Activated CD4-positive, alpha-beta T cell treated with anti-CD3 and anti-CD28 coated beads for 1 hour (primary cell): ENCODE data around the gene HRK.
A peak's percentile ranks its signal among the peaks of the same experiment; 100 is the strongest.

Experiments
- DNase-seq: peaks from one replicate; pipeline ENCODE4 v3.0.0-alpha.2; 2020

HRK gene

GRCh38 chr12:116881325-116881876, at the start of gene HRK:
Gene HRK, minus strand, starts transcription at chr12:116881441. Its CDS starts 134 bp downstream, at chr12:116881307.
- DNase-seq = no peak

GRCh38 chr12:116929885-116930284, 48.6 kb upstream of the HRK start:
- DNase-seq = no peak

DNA sequence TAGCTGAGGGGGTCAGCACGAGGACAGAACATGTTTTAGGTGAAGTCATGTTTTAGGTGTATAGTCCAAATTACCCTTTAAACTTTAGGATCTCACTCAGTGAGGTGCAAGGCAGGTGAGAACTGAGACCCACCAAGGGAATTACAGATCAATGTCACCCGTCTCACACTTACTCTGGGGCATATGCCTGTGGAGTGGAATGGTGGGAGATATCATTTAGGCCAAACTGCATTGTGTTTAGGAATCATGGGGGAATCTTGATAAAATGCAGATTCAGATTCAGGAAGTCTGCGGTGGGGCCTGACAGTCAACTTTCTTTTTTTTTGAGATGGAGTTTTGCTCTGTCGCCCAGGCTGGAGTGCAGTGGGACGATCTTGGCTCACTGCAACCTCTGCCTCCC, 47.3 kb upstream of the HRK start:
- DNase-seq = no peak

GRCh38 chr12:116927244-116927940, 46.2 kb upstream of the HRK start:
- DNase-seq = no peak

DNA sequence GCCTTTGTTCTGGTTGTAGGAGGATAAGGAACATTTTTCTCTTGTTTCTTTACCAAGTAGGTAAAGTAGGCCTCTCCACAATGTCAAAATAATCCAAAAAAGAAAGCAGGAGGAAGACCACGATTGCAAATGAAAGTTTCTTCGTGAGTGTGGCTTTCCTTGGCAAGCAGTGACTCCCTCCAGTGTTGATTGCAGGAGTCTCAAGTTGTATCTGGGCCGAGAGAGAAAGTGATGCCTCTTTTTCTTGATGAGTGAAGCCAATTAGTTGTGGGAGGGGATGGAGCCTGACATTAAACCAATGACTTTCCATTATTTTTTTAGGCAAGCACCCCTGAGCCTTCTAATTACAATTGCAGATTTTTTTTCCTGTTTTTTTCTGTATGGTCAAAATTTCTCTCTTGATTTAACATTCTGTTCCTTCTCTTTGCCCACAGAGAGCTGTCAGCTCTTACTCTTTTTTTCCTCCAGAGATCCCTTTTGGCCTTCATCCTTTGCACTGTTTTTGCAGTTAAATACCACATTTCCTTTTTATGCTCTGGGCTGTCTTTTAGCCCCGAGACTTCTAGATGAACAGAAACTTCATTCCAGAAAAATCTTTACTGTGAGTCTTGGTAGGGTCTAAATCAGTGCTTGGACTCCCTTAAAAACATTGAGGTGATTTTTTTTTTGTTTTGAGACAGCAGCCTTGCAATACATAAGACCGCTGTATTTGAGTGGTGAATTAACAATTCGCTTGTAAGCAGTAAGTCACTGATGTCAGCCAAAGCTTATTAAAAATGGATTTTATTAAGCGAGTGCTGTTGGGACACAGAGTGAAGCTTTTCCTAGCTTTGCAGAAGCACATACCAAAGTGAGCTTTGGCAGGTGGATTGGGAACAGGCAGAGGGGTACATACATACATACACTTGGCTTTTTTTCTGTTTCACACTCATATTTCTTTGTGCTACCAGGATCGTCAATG, 45.3 kb upstream of the HRK start:
- DNase-seq = no peak

GRCh38 chr12:116924558-116925453, 43.6 kb upstream of the HRK start:
- DNase-seq = no peak

- DNase-seq = no peak
Measured at GRCh38 chr12:116922194-116922897, 41.1 kb upstream of the HRK start.

GRCh38 chr12:116920939-116921338, 39.7 kb upstream of the HRK start:
- DNase-seq = no peak

GRCh38 chr12:116919706-116920485, 38.7 kb upstream of the HRK start:
- no peak for DNase-seq

- no peak for DNase-seq
Measured at GRCh38 chr12:116919247-116919661, 38.0 kb upstream of the HRK start.

GRCh38 chr12:116918464-116918863, 37.2 kb upstream of the HRK start:
- no peak for DNase-seq

GRCh38 chr12:116916714-116917114, 35.5 kb upstream of the HRK start:
- no peak for DNase-seq

DNA sequence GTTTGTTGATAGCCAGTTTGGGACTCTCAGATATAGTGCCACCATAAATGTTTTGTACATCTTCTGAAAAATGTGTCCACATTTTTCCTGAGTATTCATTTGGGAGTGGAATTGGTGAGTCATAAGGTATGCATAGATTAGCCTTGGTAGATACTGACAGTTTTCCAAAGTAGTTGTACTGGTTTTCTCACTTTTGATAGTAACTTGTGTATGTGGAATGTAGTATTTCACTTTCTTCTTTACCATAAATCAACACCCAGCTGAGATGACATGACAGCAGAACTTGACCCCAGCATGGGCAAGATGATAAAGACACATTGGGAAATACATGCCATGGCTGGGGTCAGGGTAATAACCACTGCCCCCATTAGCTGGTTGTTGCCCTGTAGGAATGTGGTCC, 34.9 kb upstream of the HRK start:
- no peak for DNase-seq

GRCh38 chr12:116915326-116915725, 34.1 kb upstream of the HRK start:
- no peak for DNase-seq

GRCh38 chr12:116910645-116911451, 29.6 kb upstream of the HRK start, which contains the start of gene FBXW8:
Gene FBXW8, plus strand, starts transcription at chr12:116910950. Its CDS starts 88 bp downstream, at chr12:116911038.
- peak; percentile 37 for DNase-seq

GRCh38 chr12:116910280-116910644, 29.0 kb upstream of the HRK start:
- no peak for DNase-seq

DNA sequence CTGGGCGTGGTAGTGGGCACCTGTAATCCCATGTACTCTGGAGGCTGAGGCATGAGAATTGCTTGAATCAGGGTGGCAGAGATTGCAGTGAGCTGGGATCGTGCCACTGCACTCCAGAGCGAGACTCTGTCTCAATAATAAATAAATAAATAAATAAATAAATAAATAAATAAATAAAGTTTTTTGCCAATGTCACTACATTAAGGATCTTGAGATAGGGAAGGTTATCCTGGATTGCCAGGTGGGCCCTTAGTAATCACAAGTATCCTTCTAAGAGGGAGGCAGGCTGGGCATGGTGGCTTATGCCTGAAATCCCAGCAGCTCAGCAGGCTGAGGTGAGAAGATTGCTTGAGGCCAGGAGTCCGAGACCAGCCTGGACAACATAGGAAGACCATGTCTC, 25.0 kb upstream of the HRK start:
- DNase-seq = no peak

- DNase-seq = no peak
Measured at GRCh38 chr12:116903818-116904217, 22.6 kb upstream of the HRK start.

DNA sequence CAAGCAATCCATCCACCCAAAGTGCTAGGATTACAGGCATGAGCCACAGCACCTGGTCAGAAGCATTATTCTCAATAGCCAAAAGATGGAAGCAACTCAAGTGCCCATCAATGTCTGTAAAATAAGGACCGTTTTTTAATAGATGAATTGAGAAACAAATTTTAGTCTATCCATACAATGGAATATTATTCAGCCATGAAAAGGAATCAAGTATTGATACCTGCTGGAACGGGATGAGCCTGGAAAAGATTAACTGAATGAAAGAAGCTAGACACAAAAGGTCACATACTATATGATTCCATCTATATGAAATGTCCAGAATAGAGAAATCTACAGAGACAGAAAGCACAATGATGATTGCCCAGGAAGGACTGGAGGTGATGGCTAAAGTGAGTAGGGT, 20.4 kb upstream of the HRK start:
- DNase-seq = no peak

- no peak for DNase-seq
Measured at GRCh38 chr12:116898669-116899068, 17.4 kb upstream of the HRK start.
